22Rv1 (cell line): ENCODE data around the gene PDCD1LG2.

ENCODE experiments used
- CTCF ChIP-seq: fragments of 450-650 bp; IDR thresholded peaks from 2 replicates; pipeline ENCODE4 v1.5.1; 2017; ENCODE audit warnings: mild to moderate bottlenecking
- ZFX ChIP-seq: fragments of 450-650 bp; IDR thresholded peaks from 2 replicates; pipeline ENCODE4 v1.6.1; 2017; ENCODE audit warnings: antibody characterized with exemption, borderline replicate concordance

- TF ChIP-seq CTCF: no peak
- TF ChIP-seq ZFX: no peak
These were observed 33.8 kb downstream of the PDCD1LG2 start for GRCh38 chr9:5543875-5544702.
